H4 (cell line): ENCODE measurements around the gene NAALADL1. TPM values are rescaled to one million over a fixed set of nuclear protein-coding genes. Genes with fewer than 3 reads are reported as not detected.

Experiments
- DNase-seq: peaks from one replicate; pipeline ENCODE4 v3.0.0-alpha.2; 2015; ENCODE audit warnings: low spot score
- total RNA-seq: library from RNA; depleted of rRNA; stranded (reverse); fragments of >200 nt; shearing (Covaris generic); gene quantifications from 2 replicates; pipeline ENCODE4 v1.2.3, GENCODE V29; 2014

The NAALADL1 gene
- total RNA-seq, 1 experiment from 2014 or later: not detected

DNA sequence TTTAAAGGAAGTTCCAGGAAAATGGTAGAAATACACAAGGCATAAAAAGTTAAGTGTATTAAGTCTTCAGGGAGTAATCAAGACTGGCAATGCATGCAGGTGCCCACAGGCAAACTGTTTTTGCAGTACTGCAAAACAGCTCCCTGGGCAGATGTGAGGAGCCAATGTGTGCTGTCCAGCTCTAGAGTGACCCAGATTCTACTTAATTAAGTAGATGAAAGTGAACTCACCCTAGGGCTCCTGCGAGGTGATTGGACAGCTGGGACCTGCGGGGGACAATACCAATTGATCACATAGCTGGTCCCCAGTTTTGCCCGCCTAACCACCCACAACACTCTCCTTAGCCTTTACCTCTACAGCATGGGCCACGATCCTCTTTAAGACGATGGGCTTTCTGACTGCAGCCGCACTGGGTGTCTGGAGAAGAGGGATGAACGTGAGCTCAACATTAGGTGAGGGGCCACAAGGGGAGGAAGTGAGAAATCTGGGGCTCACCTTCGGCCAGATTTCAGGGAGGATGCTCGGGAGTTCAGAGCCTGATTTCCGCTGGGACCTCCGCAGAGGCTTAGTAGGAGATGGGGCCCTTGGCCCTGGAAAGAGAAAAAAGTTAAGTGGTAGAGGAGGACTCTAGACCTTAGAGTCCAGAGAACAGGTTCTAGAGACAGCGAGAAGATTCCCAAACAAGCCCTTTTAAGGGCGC, 24.9 kb upstream of the NAALADL1 start:
- no peak for DNase-seq

DNA sequence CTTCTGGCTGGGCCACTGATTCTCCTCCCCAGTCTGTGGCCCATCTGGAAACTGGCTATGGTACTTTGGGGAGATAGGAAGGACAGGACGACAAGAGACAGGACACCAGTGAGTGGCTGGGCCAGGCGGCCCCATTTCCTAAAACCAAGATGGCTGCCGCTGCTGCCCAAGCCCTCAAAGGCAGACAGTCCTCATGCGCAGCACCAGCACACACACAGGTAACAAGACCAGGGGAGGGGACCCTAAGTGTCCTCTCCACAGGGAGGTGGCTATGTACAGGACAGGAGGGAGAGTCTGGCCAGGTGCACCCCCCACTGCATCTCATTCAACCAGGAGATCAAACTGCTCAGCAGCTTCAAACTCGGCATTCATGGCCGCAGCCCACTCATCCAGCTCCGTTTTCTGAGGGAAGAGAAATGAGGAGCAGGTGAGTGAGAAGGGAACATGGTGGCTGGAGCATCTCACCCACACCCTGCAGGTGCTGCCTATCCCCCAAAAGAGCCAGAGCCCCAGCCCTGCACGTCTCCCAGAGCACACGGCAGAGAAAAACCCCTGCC, 20.5 kb upstream of the NAALADL1 start:
- no peak for DNase-seq

DNA sequence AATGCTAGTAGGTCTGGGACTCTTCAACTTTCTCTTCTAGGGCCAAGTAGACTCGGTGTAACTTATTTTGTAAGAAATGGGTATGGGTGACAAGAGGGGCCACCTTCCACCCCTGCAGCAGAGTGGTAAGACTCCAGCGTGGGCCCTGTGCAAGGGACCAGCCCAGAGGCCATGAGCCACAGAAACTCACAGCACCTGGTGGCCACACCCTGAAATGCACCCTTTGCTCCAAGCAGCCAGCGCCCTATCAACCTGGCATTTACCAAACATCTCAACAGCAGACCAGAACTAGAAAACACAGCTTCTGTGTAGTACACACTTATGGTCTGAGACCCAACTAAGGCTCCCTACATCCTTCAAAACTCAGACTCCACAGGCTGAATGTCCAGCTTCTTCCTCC, 19.8 kb upstream of the NAALADL1 start:
- no peak for DNase-seq

DNA sequence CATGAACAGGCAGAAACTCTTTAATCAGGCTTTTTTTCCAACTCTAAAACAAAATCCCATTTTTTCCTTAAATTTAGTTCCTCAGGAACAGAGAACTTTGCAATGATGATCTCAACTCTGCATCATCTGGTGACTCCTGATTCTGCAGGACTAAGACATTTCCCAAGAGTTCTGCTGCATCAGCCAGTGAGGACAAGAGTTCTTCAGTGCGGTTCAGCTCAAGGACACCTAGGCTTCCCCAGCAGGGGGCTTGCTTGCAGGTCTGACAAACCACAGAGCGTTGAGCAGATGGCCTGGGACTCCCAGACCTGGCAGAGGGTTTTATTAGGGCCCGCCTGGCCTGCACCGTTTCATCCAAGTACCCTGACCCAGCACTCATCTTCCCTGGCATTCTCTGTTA, 19.1 kb upstream of the NAALADL1 start:
- DNase-seq: no peak

DNA sequence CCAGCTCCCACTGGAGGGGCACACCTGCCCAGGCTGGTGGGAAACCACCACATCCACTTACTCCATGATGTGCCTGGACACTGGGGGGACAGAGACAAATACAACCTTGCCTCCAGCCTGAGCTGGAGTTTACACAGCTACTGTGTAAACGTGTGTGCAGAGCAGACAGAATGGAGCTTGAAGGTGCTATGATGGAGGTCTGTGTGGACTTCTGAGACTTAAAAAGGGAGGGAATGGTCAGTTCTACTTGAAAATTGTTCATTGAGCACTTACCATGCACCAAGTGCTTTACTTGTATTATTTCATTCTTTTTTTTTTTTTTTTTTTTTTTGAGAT, 14.2 kb upstream of the NAALADL1 start:
- no peak for DNase-seq

DNA sequence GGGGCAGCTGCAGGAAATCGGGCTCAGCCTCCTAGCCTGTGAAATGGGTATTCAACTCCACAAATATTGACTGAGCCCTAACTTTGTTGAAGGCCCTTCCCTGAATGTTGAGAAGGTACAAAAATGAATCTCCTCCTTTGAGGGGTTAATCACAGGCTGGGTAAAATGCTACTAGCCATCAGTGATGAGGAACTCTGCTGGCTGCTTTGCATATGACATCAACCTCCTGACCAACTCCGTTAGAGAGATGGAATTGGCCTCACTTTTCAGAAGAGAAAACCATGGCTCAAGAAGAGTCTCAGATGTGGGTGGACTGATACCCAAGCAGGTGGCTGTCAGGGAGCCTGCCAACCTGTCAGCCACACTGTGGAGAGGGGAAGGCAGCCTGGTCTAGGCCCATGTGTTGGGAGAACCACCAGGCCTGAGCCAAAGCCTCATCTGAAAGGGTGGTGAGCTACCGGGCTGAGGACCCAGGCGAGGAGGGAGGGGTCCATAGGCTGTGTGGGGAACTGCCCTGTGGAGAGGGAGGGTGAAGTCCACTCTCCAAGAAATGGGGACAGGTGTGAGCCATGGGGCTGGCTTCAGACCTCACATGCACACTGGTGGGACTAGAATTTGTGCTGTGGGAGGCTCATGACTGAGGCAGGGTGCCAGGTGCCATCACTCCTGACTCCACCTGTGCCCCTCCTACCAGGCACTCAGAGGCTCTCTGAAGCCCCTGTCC, 13.7 kb upstream of the NAALADL1 start:
- no peak for DNase-seq

DNA sequence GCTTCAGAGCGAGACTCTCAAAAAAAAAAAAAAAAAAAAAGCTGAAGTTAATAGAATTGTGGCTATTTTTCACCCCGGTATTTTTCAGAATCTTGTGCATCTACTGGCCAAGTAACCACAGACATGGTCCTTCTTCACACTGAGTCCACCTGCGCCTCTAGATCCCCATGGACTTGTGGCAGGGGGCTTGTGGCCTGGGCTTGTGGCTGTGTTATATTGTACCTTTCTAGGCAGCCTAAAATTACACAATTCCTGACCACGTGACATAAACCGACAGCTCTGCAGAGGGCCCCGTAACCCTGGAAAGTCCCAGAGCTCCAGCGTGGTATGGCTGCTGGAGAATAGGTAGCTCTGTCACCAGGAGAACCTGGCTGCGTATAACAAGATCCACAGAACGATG, 10.9 kb upstream of the NAALADL1 start:
- no peak for DNase-seq

DNA sequence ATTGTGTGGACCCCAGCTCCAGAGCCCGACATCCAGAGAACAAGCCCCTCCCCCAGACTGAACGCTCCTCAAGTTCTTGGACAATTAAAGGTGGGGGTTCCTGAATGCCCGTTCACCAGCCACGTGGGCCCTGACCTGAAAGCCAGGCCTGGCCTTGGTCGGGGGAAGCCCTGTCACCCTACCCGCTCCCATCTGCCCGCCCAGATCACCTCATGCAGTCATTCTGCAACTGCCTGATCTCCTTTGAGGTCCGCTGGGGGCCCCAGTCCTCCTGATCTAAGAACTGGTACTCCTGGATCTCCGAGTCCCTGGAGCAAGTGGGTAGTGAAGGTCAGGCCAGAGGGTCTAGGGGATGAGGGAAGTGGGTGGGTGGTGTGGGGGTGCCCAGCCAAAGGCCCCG, 9.1 kb upstream of the NAALADL1 start:
- no peak for DNase-seq

DNA sequence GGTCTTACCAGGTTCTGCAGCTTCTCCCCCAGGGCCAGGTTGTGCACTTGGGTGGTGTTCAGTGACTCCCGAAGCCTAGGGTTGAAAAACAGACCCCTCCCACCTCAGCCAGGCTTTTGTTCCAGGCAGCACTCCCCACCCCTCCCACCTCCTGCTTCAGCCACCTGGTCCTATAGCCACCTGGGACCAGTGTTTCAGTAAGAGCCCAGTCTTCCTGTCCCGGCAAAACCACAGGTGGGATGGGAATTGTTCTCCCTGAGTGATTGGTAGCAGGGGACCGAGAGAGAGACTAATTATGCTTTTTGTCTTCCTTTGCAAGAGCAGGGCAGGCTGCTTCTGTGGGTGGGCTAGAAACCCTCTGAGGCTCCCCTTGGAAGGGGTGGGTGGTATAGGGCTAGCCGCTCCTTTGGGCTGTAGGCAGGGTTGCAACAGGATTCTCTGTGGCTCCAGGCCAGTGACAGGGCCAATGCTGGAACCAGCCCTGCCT, 8.5 kb upstream of the NAALADL1 start:
- no peak for DNase-seq

DNA sequence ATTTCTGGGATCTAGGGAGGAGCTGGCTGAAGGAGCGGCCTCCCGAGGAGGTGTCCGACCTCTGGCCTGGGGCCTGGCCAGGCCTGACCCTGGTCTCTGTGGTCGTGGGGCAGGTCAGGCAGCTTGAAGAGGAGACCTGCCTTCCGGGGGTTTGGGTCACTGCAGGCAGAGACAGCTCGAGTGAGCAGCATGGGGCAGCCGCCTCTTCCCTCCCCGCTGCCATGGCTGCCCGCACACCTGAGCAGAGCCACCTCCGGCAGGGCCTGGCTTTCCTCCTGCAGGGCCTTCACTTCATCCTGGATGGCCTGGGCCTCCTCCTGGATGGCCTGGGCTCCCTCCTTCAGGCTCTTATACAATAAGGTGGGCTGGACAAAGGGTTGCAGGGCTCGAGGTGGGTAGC, 8.0 kb upstream of the NAALADL1 start:
- no peak for DNase-seq

DNA sequence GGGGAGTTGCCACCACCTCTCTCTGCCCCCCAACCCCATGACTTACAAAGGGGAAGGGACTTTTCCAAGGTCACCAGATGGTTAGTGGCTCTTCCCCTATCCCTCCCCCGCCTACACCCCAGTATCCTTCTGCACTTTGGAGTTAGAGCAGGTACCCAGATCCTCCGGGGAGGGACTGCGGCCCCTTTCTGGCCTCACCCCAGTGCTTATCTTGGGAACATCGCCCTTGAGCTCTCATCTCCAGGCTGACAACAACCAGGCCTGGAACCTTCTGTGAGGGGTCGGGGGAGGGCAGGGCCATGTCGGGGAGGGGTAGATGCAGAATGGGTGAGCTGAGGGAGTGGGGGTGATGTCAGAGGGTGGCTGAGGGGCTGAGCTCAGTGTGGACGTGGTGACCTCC, 7.5 kb upstream of the NAALADL1 start:
- no peak for DNase-seq

DNA sequence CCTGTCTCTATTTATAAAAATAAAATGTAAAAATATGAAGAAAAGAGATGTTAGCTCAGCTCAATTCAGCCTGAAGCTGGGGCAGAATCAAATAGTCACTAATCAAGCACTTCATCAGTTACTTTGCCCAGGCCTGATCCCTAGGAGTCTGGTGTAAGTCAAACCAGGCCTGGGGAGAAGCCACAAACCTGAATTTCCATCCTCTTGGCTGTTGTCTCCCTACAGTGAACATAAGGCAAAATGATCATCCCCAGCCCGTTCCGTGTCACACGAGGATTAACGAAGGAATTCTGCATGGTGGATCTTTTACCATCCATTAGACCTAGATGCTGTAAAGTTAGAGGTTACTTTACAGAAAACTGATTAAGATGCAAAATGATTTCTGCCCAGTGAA, 6.5 kb upstream of the NAALADL1 start:
- DNase-seq: no peak

DNA sequence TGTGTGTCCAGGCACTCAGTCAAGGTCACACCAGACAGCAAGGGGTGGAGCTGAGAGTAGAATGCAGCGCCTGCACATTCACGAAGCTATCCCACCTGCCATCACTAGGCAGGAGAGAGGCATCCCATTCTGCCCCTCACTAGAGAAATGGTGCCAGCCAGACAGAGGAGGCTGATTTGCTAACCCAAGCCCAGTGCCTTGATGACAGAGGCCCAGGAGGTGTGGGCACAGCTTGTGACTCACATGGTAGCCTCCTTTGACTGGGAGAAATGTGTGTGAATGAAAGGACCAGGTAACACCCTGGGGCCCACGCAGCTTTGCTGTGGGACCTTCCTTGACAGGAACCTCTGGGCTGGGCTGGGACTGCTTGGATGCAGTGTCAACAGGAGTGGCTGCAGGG, 5.2 kb upstream of the NAALADL1 start:
- no peak for DNase-seq

DNA sequence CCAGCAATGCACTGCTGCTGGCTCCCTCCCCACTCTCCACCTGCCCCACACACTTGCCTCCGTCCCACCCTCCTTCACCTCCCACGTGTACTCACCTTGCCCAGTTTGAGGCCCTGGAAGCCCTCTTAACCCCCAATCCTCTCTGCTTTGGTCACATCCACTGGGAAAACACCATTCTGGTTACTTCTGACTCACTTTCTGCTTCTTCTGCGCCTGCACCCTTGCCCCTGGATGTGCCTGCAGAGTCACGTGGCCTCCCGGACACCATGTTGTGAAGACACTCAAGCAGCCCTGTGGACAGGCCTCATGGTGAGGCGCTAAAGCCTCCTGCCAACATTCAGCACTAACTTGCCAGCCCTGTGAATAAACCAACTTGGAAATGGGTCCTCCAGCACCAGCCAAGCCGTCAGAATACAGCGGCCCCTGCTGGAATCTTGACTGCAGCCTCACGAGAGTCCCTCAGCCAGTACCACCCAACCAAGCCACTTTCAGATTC, 2.6 kb upstream of the NAALADL1 start:
- no peak for DNase-seq

DNA sequence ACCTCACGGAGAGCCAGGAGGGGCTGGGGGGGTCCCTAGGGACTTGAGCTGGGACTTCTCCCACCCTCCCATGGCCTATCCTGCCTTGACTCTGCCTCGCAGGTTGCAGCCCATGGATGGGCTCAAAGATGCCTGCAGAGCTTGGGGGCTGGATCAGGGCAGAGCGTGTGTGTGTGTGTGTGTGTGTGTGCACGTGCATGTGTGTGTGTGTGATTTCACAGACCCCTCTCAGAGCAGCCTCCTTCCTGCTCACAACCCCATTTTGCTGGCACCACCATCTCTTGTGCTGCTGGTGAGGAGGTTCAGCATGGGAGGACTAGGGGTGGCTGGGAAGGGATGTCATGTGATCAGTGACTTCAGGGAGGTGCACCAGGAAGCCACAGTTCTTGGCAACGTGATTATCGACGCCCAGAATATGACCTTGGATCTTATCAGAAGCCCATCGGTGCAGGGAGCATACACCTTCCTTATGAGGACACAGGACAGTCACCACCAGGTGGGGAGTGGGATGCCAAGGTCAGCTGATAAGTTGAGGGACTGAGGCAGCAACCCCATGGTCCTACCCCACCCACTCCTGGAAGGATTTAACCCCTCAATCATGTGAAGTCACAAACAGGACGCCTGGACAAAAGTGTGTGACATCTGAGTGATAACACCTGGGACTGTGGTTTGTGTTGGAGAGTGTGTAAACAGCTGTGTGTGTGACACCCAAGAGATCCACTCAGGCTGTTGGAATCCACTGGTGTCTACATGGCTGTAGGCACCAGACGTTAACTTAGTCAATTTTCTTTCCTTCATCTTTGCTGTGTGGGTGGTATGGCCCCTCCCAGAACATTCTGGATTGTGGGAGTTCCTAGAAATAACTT, 1.8 kb upstream of the NAALADL1 start:
- DNase-seq: no peak

DNA sequence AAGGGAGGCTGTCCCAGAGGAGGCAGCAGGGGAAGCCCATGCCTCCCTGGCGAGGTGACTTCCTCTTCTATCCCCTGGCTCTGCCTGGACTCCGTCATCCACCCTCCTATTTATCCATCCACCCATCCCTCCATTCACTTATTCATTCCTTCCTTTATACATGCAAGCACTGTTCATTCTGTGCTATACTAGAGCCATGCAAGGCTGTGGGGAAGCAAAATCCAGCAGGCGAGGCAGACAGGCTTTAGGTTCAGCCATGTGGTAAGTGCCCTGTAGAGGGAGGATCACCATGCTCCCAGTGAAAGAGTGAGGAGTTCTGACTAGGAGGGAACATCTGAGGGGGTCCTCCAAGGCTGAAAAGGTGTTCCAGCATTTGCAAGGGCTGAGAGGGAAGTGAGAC, 1.2 kb upstream of the NAALADL1 start:
- no peak for DNase-seq

DNA sequence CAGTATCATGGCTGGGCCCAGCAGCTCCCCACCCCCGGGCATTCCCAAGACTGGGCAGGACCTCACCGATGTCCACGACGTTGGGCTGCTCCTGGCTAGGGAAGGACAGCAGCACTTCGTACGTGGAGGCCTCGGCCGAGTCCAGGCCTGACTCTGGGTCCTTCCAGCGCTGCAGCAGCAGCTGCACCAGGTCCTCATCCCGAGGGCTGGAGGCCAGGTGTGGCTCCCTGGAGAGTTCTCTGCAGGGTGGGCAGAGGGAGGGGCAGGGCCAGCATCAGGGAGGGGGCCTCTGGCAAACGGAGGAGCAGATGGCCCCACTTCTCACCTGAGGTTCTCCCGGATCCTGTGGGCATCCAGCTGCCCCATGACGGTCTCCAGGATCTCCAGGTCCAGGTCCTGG, 341 bp downstream of the NAALADL1 start:
- no peak for DNase-seq

DNA sequence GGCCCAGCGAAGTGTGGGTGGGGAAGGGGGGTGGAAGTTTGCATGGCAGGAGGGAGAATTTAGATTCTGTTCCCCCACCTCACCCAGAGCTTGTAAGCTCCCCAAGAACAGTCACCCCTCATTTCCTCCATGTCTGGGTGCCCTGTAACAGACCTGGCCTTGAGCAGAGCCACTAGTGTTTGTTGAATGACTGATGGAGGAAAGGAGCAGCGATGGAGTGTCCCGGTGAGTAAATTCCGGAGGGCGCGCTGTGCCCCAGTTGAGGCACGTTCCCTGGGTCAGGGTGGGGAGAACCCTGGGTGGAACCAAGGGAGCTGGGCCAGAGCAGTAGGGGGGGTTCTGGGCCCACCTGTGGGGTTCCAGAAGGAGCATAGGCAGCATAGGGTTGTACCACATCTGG, 827 bp downstream of the NAALADL1 start:
- DNase-seq: no peak

DNA sequence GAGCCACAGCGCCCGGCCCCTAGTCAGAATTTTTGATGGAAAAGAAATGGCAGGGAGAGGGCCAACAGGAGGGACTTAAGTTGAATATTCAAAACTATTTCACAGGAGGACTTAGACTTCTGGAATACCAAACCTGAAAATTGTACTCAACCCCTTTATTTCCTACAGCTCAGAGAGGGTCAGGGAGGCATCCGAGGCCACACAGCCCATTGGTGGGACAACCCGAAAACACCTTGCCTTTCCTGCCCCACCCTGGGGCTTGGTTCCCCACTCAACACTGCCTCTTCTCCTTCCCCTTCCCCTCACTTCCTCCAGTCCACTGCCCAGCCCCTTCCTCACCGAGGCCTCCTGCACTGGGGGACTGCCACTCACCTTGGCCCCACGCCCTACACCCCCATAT, 1.4 kb downstream of the NAALADL1 start:
- DNase-seq: no peak

DNA sequence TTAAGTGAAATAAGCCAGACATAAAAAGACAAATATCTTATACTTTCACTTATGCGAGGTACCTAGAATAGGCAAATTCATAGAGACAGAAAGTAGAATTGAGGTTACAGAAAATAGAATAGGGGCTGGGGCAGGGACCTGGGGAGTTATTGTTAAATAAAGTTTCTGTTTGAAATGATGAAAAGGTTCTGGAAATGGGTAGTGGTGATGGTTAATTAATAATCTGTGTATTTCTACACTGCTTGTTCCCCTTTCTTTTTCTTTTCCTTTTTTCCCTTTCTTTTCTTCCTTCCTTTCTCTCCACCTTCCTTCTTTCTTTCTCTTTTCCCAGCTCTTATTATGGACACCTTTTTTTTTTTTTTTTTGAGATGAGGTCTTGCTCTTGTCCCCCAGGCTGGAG, 2.8 kb downstream of the NAALADL1 start:
- no peak for DNase-seq

DNA sequence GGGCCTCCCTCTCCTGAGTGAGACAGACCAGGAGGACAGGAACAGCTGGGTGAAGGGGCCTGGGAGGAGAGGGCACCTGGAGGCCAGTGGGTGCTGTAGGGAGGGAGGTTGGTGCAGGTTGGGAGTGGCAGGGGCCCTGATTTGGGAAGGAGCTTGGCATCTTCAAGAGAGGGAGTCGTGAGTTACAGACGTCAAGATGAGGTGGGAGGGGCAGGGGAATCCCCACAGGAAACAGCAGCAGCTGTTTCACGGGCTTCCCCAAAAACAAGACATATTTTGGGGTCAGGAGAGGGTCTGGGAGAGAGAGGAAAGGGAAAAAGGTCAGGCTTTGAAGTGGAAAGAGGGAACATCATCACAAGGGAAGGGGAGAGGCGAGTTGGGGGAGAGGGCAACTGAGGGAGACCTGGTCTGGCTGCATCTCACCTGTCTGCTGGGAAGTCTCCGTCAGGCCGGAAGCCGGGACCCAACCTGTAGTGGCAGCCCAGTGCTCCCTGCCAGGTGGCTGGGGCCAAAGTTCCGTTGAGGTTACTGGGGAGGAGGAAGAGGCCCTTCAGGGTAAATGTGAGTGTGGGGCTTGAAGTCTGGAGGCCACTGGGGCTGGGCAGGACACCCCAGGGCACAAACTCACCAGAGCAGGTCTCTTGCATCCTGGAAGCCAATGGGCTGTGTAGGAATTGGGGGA, 4.4 kb downstream of the NAALADL1 start:
- no peak for DNase-seq

DNA sequence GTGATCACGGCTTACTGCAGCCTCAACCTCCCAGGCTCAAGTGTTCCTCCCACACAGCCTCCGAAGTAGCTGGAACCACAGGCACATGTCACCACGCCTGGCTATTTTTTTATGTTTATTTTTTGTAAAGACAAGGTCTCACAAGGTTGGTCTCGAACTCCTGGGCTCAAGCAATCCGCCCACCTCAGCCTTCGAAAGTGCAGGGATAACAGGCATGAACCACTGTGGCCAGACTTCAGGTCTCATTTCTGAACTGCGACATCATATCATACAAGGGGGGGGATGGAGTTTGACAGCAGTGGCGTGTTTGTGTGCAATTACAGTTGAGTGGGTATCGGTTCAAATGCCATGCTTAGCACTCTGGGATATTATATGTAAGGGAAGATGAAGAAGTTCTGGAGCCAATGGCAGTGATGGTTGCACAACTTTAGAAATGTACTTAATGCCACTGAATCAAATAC, 6.9 kb downstream of the NAALADL1 start:
- DNase-seq: no peak
